Astrocyte of the cerebellum (primary cell): ENCODE measurements around the gene ABCA13.

Experiments
- DNase-seq: peaks from one replicate; pipeline ENCODE4 v3.0.0-alpha.2; 2011; ENCODE audit warnings: low read depth
- H3K4me3 ChIP-seq: 2 replicates; pipeline ENCODE4 v1.5.1; 2011; ENCODE audit warnings: mild to moderate bottlenecking, low read depth, low read length, moderate library complexity
- CTCF ChIP-seq: IDR thresholded peaks from 2 replicates; pipeline ENCODE4 v1.5.1; 2012; ENCODE audit warnings: low read length, low read depth, moderate library complexity, mild to moderate bottlenecking; ENCODE audit errors: missing control alignments
- in situ Hi-C: cut with HindIII; loops from 2 replicates; pipeline ENCODE4 v1.10.0; 2017; ENCODE audit warnings: low sequenced_read_pairs

The ABCA13 gene

GRCh38 chr7:48259463-48260280, 88.4 kb downstream of the ABCA13 start:
- DNase-seq: no peak
- no peak overlapping the region for H3K4me3 ChIP-seq
- TF ChIP-seq CTCF: no peak
- in situ Hi-C loops: no loop called here

GRCh38 chr7:48261696-48262095, 90.4 kb downstream of the ABCA13 start:
- in situ Hi-C loops: no loop called here
- no peak for DNase-seq
- H3K4me3 ChIP-seq: no peak overlapping the region
- no peak for TF ChIP-seq CTCF

- H3K4me3 ChIP-seq: no peak overlapping the region
- DNase-seq: no peak
- in situ Hi-C loops: no loop called here
- TF ChIP-seq CTCF: no peak
Measured at GRCh38 chr7:48262606-48263310, 91.5 kb downstream of the ABCA13 start.

- no peak overlapping the region for H3K4me3 ChIP-seq
- in situ Hi-C loops: no loop called here
- TF ChIP-seq CTCF: no peak
- no peak for DNase-seq
Measured at GRCh38 chr7:48263311-48263650, 92.0 kb downstream of the ABCA13 start.

GRCh38 chr7:48269066-48269465, 97.8 kb downstream of the ABCA13 start:
- no peak for DNase-seq
- H3K4me3 ChIP-seq: no peak overlapping the region
- TF ChIP-seq CTCF: no peak
- in situ Hi-C loops: no loop called here

- DNase-seq: peak; percentile 72
- TF ChIP-seq CTCF: no peak
- in situ Hi-C loops: no loop called here
- H3K4me3 ChIP-seq: no peak overlapping the region
Measured at GRCh38 chr7:48274662-48275061, 103.4 kb downstream of the ABCA13 start.
